UCSD-AML1 (cell line): ENCODE measurements around the gene CEPT1.

Source experiments
- DNase-seq: peaks from one replicate; lab custom pipeline; 2025; ENCODE audit not compliant: unreplicated experiment; lab: John Stamatoyannopoulos, UW

Gene CEPT1

GRCh38 chr1:111225717-111226400, 85.8 kb downstream of the CEPT1 start:
- DNase-seq = no peak

GRCh38 chr1:111227434-111227833, 87.4 kb downstream of the CEPT1 start, which contains the start of gene CHI3L2:
Gene CHI3L2 (plus strand): TSS chr1:111227713. CDS start chr1:111227730, 17 bp downstream.
- no peak for DNase-seq

GRCh38 chr1:111227851-111228747, 88.1 kb downstream of the CEPT1 start:
- DNase-seq = no peak

GRCh38 chr1:111228748-111229126, 88.7 kb downstream of the CEPT1 start:
- DNase-seq = no peak

- DNase-seq = no peak
These were observed 92.1 kb downstream of the CEPT1 start for GRCh38 chr1:111232134-111232533.

- DNase-seq = no peak
These were observed 94.2 kb downstream of the CEPT1 start for GRCh38 chr1:111234258-111234657.
